CD4-positive, alpha-beta T cell treated with Interleukin-15 for 1 hour (primary cell): ENCODE results near the gene ESRRA.
A peak's percentile ranks its signal among the peaks of the same experiment; 100 is the strongest.

Experiments
- DNase-seq: peaks from one replicate; pipeline ENCODE4 v3.0.0-alpha.2; 2020

Gene ESRRA

DNA sequence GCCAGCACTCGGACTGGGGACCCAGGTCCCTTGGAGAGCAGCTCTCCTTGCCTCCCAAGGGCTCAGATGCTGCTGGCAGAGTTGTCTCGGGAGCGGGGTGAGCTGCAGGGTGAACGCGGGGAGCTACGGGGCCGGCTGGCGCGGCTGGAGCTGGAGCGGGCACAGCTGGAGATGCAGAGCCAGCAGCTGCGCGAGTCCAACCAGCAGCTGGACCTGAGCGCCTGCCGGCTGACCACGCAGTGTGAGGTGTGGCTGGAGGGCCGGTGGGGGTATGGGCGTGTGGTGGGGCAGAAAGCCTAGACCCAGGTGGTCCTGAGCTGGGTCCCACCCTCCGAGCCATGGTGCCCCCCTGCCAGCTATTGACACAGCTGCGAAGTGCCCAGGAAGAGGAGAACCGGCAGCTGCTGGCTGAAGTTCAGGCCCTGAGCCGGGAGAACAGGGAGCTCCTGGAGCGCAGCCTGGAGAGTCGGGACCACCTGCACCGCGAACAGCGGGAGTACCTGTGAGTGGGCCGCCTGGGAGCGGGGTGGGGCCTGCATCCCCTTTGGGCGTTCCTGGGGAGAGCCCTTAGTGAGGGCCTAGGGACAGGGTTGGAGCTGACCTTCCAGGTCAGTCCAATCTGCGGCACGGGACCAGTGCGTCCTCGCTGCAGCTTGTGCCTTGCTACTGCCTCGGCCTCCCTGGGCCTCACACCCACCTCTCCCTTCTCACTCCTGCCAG, 47.8 kb downstream of the ESRRA start:
- DNase-seq = no peak

- no peak for DNase-seq
Measured at GRCh38 chr11:64353715-64354506, 48.6 kb downstream of the ESRRA start.

DNA sequence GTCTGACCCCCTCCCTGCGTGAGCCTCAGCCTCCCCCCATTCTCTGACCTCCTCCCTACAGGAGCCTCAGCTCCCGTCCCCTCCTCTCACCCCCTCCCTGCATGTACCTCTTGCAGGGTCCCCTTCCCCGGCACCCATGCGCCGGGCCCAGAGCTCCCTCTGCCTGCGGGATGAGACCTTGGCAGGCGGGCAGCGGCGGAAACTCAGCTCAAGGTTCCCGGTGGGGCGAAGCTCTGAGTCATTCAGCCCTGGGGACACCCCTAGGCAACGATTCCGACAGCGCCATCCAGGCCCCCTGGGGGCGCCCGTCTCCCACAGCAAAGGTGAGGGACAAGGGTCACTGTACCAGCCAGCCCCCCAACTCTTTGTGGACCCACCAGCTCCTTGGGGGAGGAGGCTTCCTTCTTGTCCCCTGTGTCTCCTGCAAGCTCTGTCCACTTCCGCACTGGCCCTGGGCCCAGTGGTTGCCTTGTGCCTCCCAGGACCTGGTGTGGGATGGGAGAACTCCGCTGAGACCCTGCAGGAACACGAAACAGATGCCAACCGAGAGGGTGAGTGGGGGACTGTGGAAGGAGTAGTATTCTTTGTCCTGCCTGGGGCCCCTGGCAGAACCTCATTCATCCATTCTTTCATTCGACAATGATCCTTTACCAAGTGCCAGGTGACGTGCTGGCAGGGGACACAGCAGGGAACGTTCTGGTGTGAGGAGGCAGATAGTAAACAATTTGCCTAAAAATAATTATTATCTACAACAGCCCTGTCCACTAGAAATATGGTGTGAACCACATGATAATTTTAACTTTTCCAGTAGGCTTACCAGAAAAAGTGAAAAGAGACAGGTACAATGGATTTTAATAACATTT, 50.0 kb downstream of the ESRRA start:
- DNase-seq = peak; percentile 68

GRCh38 chr11:64356498-64357411, 51.4 kb downstream of the ESRRA start:
- DNase-seq = no peak

- no peak for DNase-seq
Measured at GRCh38 chr11:64357446-64357845, 52.1 kb downstream of the ESRRA start.

DNA sequence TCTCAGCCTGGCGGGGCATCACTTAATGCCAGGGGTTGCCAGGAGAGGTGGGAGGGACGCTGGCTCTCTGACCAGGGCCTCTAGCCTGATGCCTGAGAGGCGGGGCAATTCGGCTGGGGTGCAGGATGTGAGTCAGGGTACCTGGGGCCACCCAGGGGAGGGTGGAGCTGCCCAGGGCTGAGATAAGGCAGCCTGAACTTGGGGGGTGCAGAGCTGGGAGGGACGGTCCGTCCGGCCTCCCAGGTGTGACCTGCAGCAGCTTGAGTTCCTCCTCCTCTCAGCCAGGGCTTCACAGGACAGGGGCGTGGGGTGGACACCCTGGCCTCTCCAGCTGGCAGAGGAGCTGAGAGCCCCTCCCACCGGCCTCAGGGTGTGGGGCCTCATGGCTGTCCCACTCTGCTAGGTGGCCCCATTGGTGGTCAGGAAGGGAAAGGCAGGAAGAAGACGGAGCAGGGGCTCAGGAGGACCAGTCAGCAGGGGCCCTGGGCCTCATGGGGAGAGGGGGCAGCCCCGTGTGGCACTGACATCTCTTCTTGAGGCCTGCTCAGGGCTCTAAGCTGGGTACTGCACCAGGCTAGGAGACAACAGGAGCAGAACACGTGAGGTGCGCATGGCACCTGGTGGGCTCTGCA, 52.7 kb downstream of the ESRRA start:
- DNase-seq = no peak

GRCh38 chr11:64358536-64358906, 53.2 kb downstream of the ESRRA start:
- DNase-seq = no peak

GRCh38 chr11:64358907-64359711, 53.8 kb downstream of the ESRRA start, which contains the start of gene RPS6KA4:
Gene RPS6KA4, plus strand, starts transcription at chr11:64359162. Its CDS starts 74 bp downstream, at chr11:64359236.
- peak; percentile 39 for DNase-seq

DNA sequence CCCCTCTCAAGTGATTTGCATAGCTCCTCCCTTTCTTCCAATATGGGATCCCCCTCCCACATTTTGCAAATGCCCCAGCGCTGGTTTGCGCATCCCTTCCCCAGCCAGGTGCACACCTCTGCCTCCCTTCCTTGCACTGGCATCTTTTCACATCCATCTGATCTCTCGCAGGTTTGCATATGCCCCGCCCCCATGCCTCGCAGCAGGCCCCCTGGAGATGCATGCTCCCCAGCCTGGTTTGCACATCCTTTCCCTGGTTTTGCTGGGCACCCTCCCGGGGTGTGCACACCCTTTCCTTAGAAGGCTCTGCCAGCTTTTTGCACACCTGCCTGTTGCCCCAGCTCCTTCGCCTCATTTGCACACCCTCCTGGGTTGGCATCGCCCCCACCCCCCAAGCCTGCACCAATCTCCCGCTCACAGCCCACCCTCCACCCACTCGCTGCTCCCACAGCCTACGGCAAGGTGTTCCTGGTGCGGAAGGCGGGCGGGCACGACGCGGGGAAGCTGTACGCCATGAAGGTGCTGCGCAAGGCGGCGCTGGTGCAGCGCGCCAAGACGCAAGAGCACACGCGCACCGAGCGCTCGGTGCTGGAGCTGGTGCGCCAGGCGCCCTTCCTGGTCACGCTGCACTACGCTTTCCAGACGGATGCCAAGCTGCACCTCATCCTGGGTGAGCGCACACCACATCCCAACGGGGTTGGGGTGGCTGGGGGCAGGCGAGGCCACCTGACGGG, 54.6 kb downstream of the ESRRA start:
- no peak for DNase-seq

GRCh38 chr11:64360448-64360921, 55.2 kb downstream of the ESRRA start:
- no peak for DNase-seq

GRCh38 chr11:64361659-64362058, 56.3 kb downstream of the ESRRA start:
- no peak for DNase-seq

DNA sequence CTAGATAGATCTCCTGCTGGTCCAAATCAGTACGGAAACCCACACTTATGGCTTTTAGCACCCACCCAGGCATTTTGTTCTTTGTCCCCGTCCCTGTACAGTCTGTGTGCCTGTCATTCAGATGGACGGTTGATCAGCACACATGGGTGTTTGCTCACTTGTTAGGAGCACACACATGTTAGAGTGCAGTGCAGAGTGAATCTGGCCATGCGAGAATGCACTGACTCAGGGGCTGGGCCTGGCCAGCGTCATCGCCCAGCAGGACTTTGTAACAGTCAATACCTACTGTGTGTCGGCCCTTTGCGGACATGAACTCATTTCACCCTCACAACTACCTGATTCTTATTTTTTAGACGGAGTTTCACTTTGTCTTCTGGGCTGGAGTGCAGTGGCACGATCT, 57.0 kb downstream of the ESRRA start:
- no peak for DNase-seq

GRCh38 chr11:64364435-64364834, 59.1 kb downstream of the ESRRA start:
- no peak for DNase-seq

DNA sequence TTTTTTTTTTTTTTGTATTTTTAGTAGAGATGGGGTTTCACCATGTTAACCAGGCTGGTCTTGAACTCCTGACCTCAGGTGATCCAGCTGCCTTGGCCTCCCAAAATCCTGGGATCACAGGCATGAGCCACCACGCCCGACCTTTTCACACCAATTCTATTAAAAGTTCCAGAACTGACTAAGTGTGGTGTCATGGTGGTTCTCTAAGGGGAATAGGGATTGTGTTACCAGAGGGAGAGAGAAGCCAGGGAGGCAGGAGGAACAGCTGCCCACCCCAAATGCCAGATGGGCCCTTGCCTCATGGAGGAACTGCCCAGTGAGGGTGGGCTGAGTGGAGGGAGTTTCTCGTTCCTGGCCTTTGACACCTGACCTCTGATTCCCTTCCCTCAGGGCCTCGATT, 59.6 kb downstream of the ESRRA start:
- no peak for DNase-seq
